Mucosa of descending colon (tissue), 3 donors: ENCODE measurements around the gene EIPR1. TPM values are rescaled to one million over a fixed set of nuclear protein-coding genes. Genes with fewer than 3 reads are reported as not detected.

ENCODE experiments used
- ATAC-seq: fragments of 200-7000 bp; cut with Tn5 transposase; one replicate; pipeline ENCODE4 v1.9.1; 2020; ENCODE audit warnings: mild to moderate bottlenecking, moderate library complexity
- DNase-seq, 3 donors: peaks; one replicate each; pipeline ENCODE4 v3.0.0-alpha.2; 2020
- H3K36me3 ChIP-seq: fragments of 200-600 bp; one replicate; pipeline ENCODE4 v1.8.0; 2021; ENCODE audit warnings: low read depth, mild to moderate bottlenecking
- H3K4me1 ChIP-seq: fragments of 200-600 bp; one replicate; pipeline ENCODE4 v1.8.0; 2021; ENCODE audit warnings: low read depth, mild to moderate bottlenecking
- H3K4me3 ChIP-seq: fragments of 200-600 bp; one replicate; pipeline ENCODE4 v1.8.0; 2021; ENCODE audit warnings: mild to moderate bottlenecking
- H3K9me3 ChIP-seq: fragments of 200-600 bp; one replicate; pipeline ENCODE4 v1.8.0; 2021; ENCODE audit warnings: mild to moderate bottlenecking
- CTCF ChIP-seq: fragments of 200-600 bp; IDR thresholded peaks from one replicate; pipeline ENCODE4 v1.8.0; 2022; ENCODE audit warnings: antibody characterized with exemption, mild to moderate bottlenecking
- intact Hi-C, 2 donors: fragments of 100-400 bp; cut with DNase I in 1 of 2; cut with micrococcal nuclease in 1 of 2; formaldehyde crosslinking; loops; one replicate each; pipeline versions ENCODE4 v1.11.0 to v1.11.1; 2022; cut with DNase I, micrococcal nuclease
- total RNA-seq, 3 donors: library from RNA; stranded (reverse); fragmentation: NEBNext Ultra II Directional in 2 of 3; extraction: Animal tissue kit (Norgen Biotek cat#: 25700) in 2 of 3; gene quantifications; one replicate each; pipeline versions ENCODE4 v1.2.1 to v1.2.4, GENCODE V29; 2021 to 2023
- donor health status: DM: no; HTN: no; CAD: no; lungs with moderate emphysema.
- donor health status: DM: no; HTN: no; CAD: no.
- donor health status: DM: no; HTN: yes; CAD: no.

The EIPR1 gene
- total RNA-seq, 3 donors from 2014 or later: 15.9 to 27.1 (median 25.0) TPM

GRCh38 chr2:3196716-3197115 is 180.9 kb downstream of the EIPR1 start:
- intact Hi-C loops: no loop called here
- no peak for ATAC-seq
- Histone ChIP-seq H3K4me3 (no peak overlapping the region), H3K36me3 (no peaks in the 10 kb centered on the region), H3K4me1 (no peaks in the 10 kb centered on the region), H3K9me3 (no peaks in the 10 kb centered on the region)
- TF ChIP-seq CTCF: no peak
- no peak for DNase-seq

GRCh38 chr2:3195641-3196476 is 181.8 kb downstream of the EIPR1 start:
- H3K36me3 ChIP-seq: no peaks in the 10 kb centered on the region
- intact Hi-C loops: no loop called here
- no peak for TF ChIP-seq CTCF
- DNase-seq (no peak), ATAC-seq (peak; percentile 14)
- H3K9me3 ChIP-seq: no peaks in the 10 kb centered on the region
- no peak overlapping the region for H3K4me3 ChIP-seq
- no peaks in the 10 kb centered on the region for H3K4me1 ChIP-seq

- Histone ChIP-seq H3K9me3 (no peaks in the 10 kb centered on the region), H3K36me3 (no peaks in the 10 kb centered on the region), H3K4me1 (no peaks in the 10 kb centered on the region), H3K4me3 (no peak overlapping the region)
- peak in 1 of 3 donors; percentile 8 for DNase-seq
- no peak for ATAC-seq
- TF ChIP-seq CTCF: no peak
- intact Hi-C loops: no loop called here
Measured at GRCh38 chr2:3194828-3195227, 182.8 kb downstream of the EIPR1 start.

- Histone ChIP-seq H3K9me3 (no peaks in the 10 kb centered on the region), H3K4me3 (no peak overlapping the region), H3K36me3 (no peaks in the 10 kb centered on the region), H3K4me1 (no peaks in the 10 kb centered on the region)
- intact Hi-C loops: no loop called here
- no peak for TF ChIP-seq CTCF
- ATAC-seq (no peak), DNase-seq (peak in 1 of 3 donors; percentile 8)
Measured at GRCh38 chr2:3193443-3194330, 183.9 kb downstream of the EIPR1 start.

GRCh38 chr2:3192920-3193319 is 184.7 kb downstream of the EIPR1 start:
- Histone ChIP-seq H3K4me3 (no peak overlapping the region), H3K36me3 (no peaks in the 10 kb centered on the region), H3K4me1 (no peaks in the 10 kb centered on the region), H3K9me3 (no peaks in the 10 kb centered on the region)
- intact Hi-C loops: no loop called here
- no peak for TF ChIP-seq CTCF
- ATAC-seq (no peak), DNase-seq (peak in 1 of 3 donors; percentile 8)
